ENCODE results near the gene LRRC15. TPM values are rescaled to one million over a fixed set of nuclear protein-coding genes. Genes with fewer than 3 reads are reported as not detected.

The LRRC15 gene
- polyA plus RNA-seq, 3 donors, result not detected

- Histone ChIP-seq H3K27ac (ENCODE audit: low read depth in 1 of 2, low read length in 2 of 2) (no peak overlapping the region), H3K36me3 (replicated peaks in 1 of 2; ENCODE audit: control insufficient read depth in 1 of 2, insufficient read depth in 2 of 2, low read length in 2 of 2) (no peaks in the 10 kb centered on the region), H4K20me1 (ENCODE audit: insufficient read depth, low read length) (no peaks in the 10 kb centered on the region), H3K79me2 (ENCODE audit: insufficient read depth, low read length) (no peaks in the 10 kb centered on the region), H3K4me1 (ENCODE audit: control insufficient read depth in 1 of 2, insufficient read depth in 2 of 2, low read length in 2 of 2) (no peaks in the 10 kb centered on the region), H2AFZ (ENCODE audit: insufficient read depth, low read depth, low read length, poor library complexity, severe bottlenecking) (no peak overlapping the region), H3K9ac (ENCODE audit: insufficient read depth, low read length, poor library complexity, severe bottlenecking) (no peak overlapping the region), H3K9me3 (replicated peaks in 1 of 2; ENCODE audit: control insufficient read depth in 1 of 2, insufficient read depth in 1 of 2, low read length in 2 of 2) (peaks cover 0 to 6% of the 10 kb centered on the region in 2 donors), H3K27me3 (ENCODE audit: control insufficient read depth in 2 of 2, insufficient read depth in 2 of 2, low read length in 2 of 2) (peaks cover 0 to 7% of the 10 kb centered on the region in 2 donors), H3K4me2 (replicated peaks; ENCODE audit: extremely low read depth, low read length, poor library complexity, severe bottlenecking) (no peak overlapping the region), H3K4me3 (replicated peaks in 1 of 3; ENCODE audit: low read depth in 2 of 3, low read length in 3 of 3) (no peak overlapping the region)
- H3K9me3 Mint-ChIP-seq, result peaks cover 5 to 10% (median 8%) of the 10 kb centered on the region in 7 donors
- no peak overlapping the region for H3K4me3 Mint-ChIP-seq
- H3K27me3 Mint-ChIP-seq (ENCODE audit: low read depth in 3 of 3), result peaks cover 18 to 26% (median 25%) of the 10 kb centered on the region in 3 donors
- DNase-seq, result no peak
- TF ChIP-seq, protein P1, sequence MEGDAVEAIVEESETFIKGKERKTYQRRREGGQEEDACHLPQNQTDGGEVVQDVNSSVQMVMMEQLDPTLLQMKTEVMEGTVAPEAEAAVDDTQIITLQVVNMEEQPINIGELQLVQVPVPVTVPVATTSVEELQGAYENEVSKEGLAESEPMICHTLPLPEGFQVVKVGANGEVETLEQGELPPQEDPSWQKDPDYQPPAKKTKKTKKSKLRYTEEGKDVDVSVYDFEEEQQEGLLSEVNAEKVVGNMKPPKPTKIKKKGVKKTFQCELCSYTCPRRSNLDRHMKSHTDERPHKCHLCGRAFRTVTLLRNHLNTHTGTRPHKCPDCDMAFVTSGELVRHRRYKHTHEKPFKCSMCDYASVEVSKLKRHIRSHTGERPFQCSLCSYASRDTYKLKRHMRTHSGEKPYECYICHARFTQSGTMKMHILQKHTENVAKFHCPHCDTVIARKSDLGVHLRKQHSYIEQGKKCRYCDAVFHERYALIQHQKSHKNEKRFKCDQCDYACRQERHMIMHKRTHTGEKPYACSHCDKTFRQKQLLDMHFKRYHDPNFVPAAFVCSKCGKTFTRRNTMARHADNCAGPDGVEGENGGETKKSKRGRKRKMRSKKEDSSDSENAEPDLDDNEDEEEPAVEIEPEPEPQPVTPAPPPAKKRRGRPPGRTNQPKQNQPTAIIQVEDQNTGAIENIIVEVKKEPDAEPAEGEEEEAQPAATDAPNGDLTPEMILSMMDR (IDR thresholded peaks at IDR 0.05), result no peak
- H3K4me1 Mint-ChIP-seq, result peaks cover 2% of the 10 kb centered on the region
- no peaks in the 10 kb centered on the region for H3K36me3 Mint-ChIP-seq
- WGBS (ENCODE audit: insufficient coverage), result 95% methylated on average over 5 of the region's 8 CpGs
- no peak overlapping the region for H3K27ac Mint-ChIP-seq
- intact Hi-C loops (cut with micrococcal nuclease), result no loop called here
Observed at GRCh38 chr3:194389269-194389668, 19.7 kb upstream of the LRRC15 start.

DNA sequence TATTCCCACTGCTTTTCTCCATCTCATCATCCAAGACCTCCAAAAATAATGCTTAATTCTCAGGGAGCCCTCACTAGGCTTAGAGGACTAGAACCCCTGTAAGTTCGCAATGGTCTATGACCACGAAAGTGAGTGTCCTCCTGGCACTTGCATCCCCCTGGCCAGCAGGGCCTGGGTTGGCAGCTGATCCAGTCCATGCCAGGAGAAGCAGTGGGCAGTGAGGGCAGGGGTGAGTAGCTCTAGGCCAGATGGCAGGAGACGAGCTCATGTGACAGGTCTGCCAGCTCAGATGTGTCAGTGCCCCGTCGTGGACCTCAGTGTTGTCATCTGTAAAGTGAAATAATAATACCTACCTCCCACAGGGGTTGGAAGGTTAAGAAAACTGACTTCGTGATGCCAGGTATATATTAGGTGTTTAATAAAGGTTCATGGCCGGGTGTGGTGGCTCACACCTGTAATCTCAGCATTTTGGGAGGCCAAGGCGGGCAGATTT, 18.4 kb upstream of the LRRC15 start:
- peak overlapping the region in 1 of 7 donors; percentile 16 for H3K27ac Mint-ChIP-seq
- Histone ChIP-seq H3K4me2 (replicated peaks; ENCODE audit: extremely low read depth, low read length, poor library complexity, severe bottlenecking) (no peak overlapping the region), H3K9me3 (replicated peaks in 1 of 2; ENCODE audit: control insufficient read depth in 1 of 2, insufficient read depth in 1 of 2, low read length in 2 of 2) (peaks cover 0 to 6% of the 10 kb centered on the region in 2 donors), H3K79me2 (ENCODE audit: insufficient read depth, low read length) (no peaks in the 10 kb centered on the region), H3K36me3 (replicated peaks in 1 of 2; ENCODE audit: control insufficient read depth in 1 of 2, insufficient read depth in 2 of 2, low read length in 2 of 2) (no peaks in the 10 kb centered on the region), H2AFZ (ENCODE audit: insufficient read depth, low read depth, low read length, poor library complexity, severe bottlenecking) (no peak overlapping the region), H3K27me3 (ENCODE audit: control insufficient read depth in 2 of 2, insufficient read depth in 2 of 2, low read length in 2 of 2) (peaks cover 0 to 7% of the 10 kb centered on the region in 2 donors), H3K27ac (ENCODE audit: low read depth in 1 of 2, low read length in 2 of 2) (no peak overlapping the region), H3K4me1 (ENCODE audit: control insufficient read depth in 1 of 2, insufficient read depth in 2 of 2, low read length in 2 of 2) (no peaks in the 10 kb centered on the region), H4K20me1 (ENCODE audit: insufficient read depth, low read length) (no peaks in the 10 kb centered on the region), H3K9ac (ENCODE audit: insufficient read depth, low read length, poor library complexity, severe bottlenecking) (no peak overlapping the region), H3K4me3 (replicated peaks in 1 of 3; ENCODE audit: low read depth in 2 of 3, low read length in 3 of 3) (no peak overlapping the region)
- no peak for DNase-seq
- no peaks in the 10 kb centered on the region for H3K36me3 Mint-ChIP-seq
- intact Hi-C loops (cut with micrococcal nuclease), result no loop called here
- H3K9me3 Mint-ChIP-seq, result peaks cover 5 to 10% (median 8%) of the 10 kb centered on the region in 7 donors
- 94% methylated on average over 3 of the region's 8 CpGs for WGBS (ENCODE audit: insufficient coverage)
- peaks cover 2% of the 10 kb centered on the region for H3K4me1 Mint-ChIP-seq
- H3K4me3 Mint-ChIP-seq, result no peak overlapping the region
- TF ChIP-seq, protein P1 (IDR thresholded peaks at IDR 0.05), result no peak
- peaks cover 16 to 29% (median 24%) of the 10 kb centered on the region in 3 donors for H3K27me3 Mint-ChIP-seq (ENCODE audit: low read depth in 3 of 3)

Data from CD14-positive monocyte (primary cell).